Heart left ventricle (tissue), 16 donors: ENCODE measurements around the gene PTPRN2. TPM values are rescaled to one million over a fixed set of nuclear protein-coding genes. Genes with fewer than 3 reads are reported as not detected.

Experiments
- ATAC-seq, 4 donors: fragments of 200-7000 bp; cut with Tn5 transposase; one replicate each; pipeline ENCODE4 v1.9.1; 2020 to 2022; ENCODE audit warnings: moderate library complexity in 4 of 4, mild to moderate bottlenecking in 3 of 4, moderate number of reproducible peaks in 1 of 4
- DNase-seq, 5 donors: peaks; one replicate each; pipeline ENCODE4 v3.0.0-alpha.2; 2020
- H3K27ac ChIP-seq, 12 donors: fragments of 200-600 bp; sonication (generic) in 4 of 12; one replicate each; pipeline versions ENCODE4 v1.5.0 to v1.8.0; 2016 to 2022; ENCODE audit warnings: mild to moderate bottlenecking in 2 of 12
- H3K27me3 ChIP-seq, 9 donors: fragments of 200-600 bp; sonication (generic) in 2 of 9; one replicate each; pipeline versions ENCODE4 v1.5.1 to v1.8.0; 2016 to 2022; ENCODE audit warnings: mild to moderate bottlenecking in 3 of 9
- H3K36me3 ChIP-seq, 9 donors: fragments of 200-600 bp; sonication (generic) in 2 of 9; one replicate each; pipeline versions ENCODE4 v1.5.0 to v1.8.0; 2018 to 2022; ENCODE audit warnings: mild to moderate bottlenecking in 2 of 9
- H3K4me1 ChIP-seq, 12 donors: fragments of 200-600 bp; sonication (generic) in 4 of 12; one replicate each; pipeline versions ENCODE4 v1.5.0 to v1.8.0; 2016 to 2022; ENCODE audit warnings: mild to moderate bottlenecking in 3 of 12
- H3K4me3 ChIP-seq, 12 donors: fragments of 200-600 bp; sonication (generic) in 4 of 12; one replicate each; pipeline versions ENCODE4 v1.5.0 to v1.8.0; 2017 to 2022; ENCODE audit warnings: mild to moderate bottlenecking in 9 of 12, moderate library complexity in 4 of 12
- H3K9me3 ChIP-seq, 12 donors: fragments of 200-600 bp; sonication (generic) in 4 of 12; one replicate each; pipeline versions ENCODE4 v1.5.0 to v1.8.0; 2016 to 2022; ENCODE audit warnings: mild to moderate bottlenecking in 1 of 12
- POLR2A ChIP-seq, 2 donors: fragments of 450-650 bp; IDR thresholded peaks; one replicate each; pipeline ENCODE4 v1.6.1; 2017; ENCODE audit warnings: antibody characterized with exemption in 2 of 2, mild to moderate bottlenecking in 2 of 2, moderate library complexity in 2 of 2
- WGBS, 4 donors: extraction: QIAGEN DNeasy Blood & Tissue Kit in 2 of 4; methylation state at CpG; one replicate each; pipeline versions ENCODE4 v1.1.5 to v1.1.7; 2013 to 2018; 5-methylcytosine and 5-hydroxymethylcytosine counted together
- intact Hi-C, 10 donors: fragments of 100-400 bp; cut with DNase I; formaldehyde crosslinking; loops; one replicate each; pipeline versions ENCODE4 v1.11.1 to v1.14.2; 2022
- polyA plus RNA-seq, 2 donors: library from polyadenylated mRNA; stranded (reverse); fragments of 200-250 nt; gene quantifications; one replicate each; pipeline ENCODE4 v1.2.3, GENCODE V29; 2013
- total RNA-seq, 9 donors: library from RNA; depleted of rRNA in 2 of 9; stranded (reverse); fragments of >200 nt in 2 of 9; fragmentation: NEBNext Ultra II Directional in 3 of 9; extraction: Animal tissue kit (Norgen Biotek cat#: 25700) in 3 of 9; gene quantifications; one replicate each; pipeline versions ENCODE4 v1.1.0 to v1.2.4, GENCODE V29; 2016 to 2023
- TF ChIP-seq, protein P1 (sequence below), 12 donors: fragments of 200-600 bp; sonication (generic) in 4 of 12; IDR thresholded peaks; one replicate each; pipeline versions ENCODE4 v1.5.0 to v1.8.0; 2018 to 2022; ENCODE audit warnings: antibody characterized with exemption in 12 of 12, mild to moderate bottlenecking in 5 of 12
- donor health status: ischemic (EF 13 %, LVEDD 7.1; RV severe dilation, severe dysfunction).
- donor health status: healthy with polysubstance abuse.
- donor health status: DM: no; HTN: yes; CAD: no.
- donor health status: DM: no; HTN: no; CAD: no.
- donor health status: ischemic (EF 25% LVEDD 6.9; RV normal size, moderate dysfunction).
- donor health status: ischemic (EF 25% LVEDD 5.7; RV mildly dilated, moderate dysfunction).
- donor health status: healthy.
- donor health status: DM: yes; HTN: yes; CAD: no.
- donor health status: ischemic (EF 35%, LVEDD 5.7; RV mildly dilated, moderate dysfunction).
- donor health status: nonischemic (EF 11% LVEDD 7.7; RV severe dilation, severe dysfunction).
- donor health status: DM: yes; HTN: yes; CAD: no.
- donor health status: PGD.
- donor health status: ischemic (EF 29% LVEDD 5.4; RV normal size, mild dysfunction).
- donor health status: nonischemic (EF 23%, LVEDD 6.1; RV moderate dilation, normal function).

The PTPRN2 gene
- total and polyA plus RNA-seq, 11 donors = 0.61 to 2.3 (median 1.3) TPM

DNA sequence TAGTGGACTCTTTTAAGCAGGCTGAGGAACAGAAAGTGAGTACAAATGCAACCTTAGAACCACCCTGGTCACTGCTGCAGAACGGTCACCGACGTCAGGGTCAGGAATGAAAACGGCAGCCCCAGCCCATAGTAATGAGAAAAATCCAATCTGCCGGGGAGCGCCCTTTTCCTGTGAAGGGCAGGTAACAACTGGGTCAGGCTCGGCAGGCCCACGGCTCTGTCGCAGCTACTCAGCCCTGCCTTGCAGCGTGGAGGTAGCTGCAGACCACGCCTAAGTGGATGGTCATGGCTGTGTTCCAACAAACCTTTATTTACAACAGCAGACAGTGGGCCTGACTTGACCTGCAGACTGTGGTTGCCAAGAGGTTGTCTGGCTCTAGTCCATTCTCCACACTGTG is 687.6 kb downstream of the PTPRN2 start:
- ATAC-seq = no peak
- TF ChIP-seq, protein P1, sequence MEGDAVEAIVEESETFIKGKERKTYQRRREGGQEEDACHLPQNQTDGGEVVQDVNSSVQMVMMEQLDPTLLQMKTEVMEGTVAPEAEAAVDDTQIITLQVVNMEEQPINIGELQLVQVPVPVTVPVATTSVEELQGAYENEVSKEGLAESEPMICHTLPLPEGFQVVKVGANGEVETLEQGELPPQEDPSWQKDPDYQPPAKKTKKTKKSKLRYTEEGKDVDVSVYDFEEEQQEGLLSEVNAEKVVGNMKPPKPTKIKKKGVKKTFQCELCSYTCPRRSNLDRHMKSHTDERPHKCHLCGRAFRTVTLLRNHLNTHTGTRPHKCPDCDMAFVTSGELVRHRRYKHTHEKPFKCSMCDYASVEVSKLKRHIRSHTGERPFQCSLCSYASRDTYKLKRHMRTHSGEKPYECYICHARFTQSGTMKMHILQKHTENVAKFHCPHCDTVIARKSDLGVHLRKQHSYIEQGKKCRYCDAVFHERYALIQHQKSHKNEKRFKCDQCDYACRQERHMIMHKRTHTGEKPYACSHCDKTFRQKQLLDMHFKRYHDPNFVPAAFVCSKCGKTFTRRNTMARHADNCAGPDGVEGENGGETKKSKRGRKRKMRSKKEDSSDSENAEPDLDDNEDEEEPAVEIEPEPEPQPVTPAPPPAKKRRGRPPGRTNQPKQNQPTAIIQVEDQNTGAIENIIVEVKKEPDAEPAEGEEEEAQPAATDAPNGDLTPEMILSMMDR (IDR thresholded peaks at IDR 0.05) = no peak
- TF ChIP-seq POLR2A (IDR thresholded peaks at IDR 0.05) = no peak
- H3K4me3 ChIP-seq = no peak overlapping the region
- no peak overlapping the region for H3K27ac ChIP-seq
- 46 to 64% (median 50%) methylated on average over 10 to 11 of the region's 11 CpGs for WGBS, 4 donors
- peaks cover 0 to 4% (median 0%) of the 10 kb centered on the region in 9 donors for H3K27me3 ChIP-seq
- H3K36me3 ChIP-seq = no peaks in the 10 kb centered on the region
- no peaks in the 10 kb centered on the region for H3K9me3 ChIP-seq
- intact Hi-C loops = no loop called here
- peaks cover 0 to 5% (median 0%) of the 10 kb centered on the region in 12 donors for H3K4me1 ChIP-seq
- no peak for DNase-seq

GRCh38 chr7:157898802-157899505 is 688.7 kb downstream of the PTPRN2 start:
- H3K9me3 ChIP-seq = no peaks in the 10 kb centered on the region
- no peak for DNase-seq
- no peak for TF ChIP-seq POLR2A (IDR thresholded peaks at IDR 0.05)
- TF ChIP-seq, protein P1 (IDR thresholded peaks at IDR 0.05) = no peak
- H3K27ac ChIP-seq = no peak overlapping the region
- no peak for ATAC-seq
- 74 to 79% (median 77%) methylated on average over 17 of the region's 17 CpGs for WGBS, 4 donors
- intact Hi-C loops = no loop called here
- peaks cover 0 to 5% (median 0%) of the 10 kb centered on the region in 12 donors for H3K4me1 ChIP-seq
- H3K27me3 ChIP-seq = peaks cover 0 to 4% (median 0%) of the 10 kb centered on the region in 9 donors
- H3K4me3 ChIP-seq = no peak overlapping the region
- H3K36me3 ChIP-seq = no peaks in the 10 kb centered on the region

GRCh38 chr7:157898261-157898660 is 689.4 kb downstream of the PTPRN2 start:
- Histone ChIP-seq H3K4me1 (peaks cover 0 to 5% (median 0%) of the 10 kb centered on the region in 12 donors), H3K36me3 (no peaks in the 10 kb centered on the region), H3K27me3 (peaks cover 0 to 7% (median 0%) of the 10 kb centered on the region in 9 donors), H3K9me3 (no peaks in the 10 kb centered on the region), H3K27ac (no peak overlapping the region), H3K4me3 (no peak overlapping the region)
- 79 to 88% (median 80%) methylated on average over 11 of the region's 11 CpGs for WGBS, 4 donors
- DNase-seq = no peak
- intact Hi-C loops = no loop called here
- no peak for TF ChIP-seq POLR2A (IDR thresholded peaks at IDR 0.05)
- TF ChIP-seq, protein P1 (IDR thresholded peaks at IDR 0.05) = no peak
- ATAC-seq = no peak

- Histone ChIP-seq H3K4me3 (no peak overlapping the region), H3K4me1 (peaks cover 0 to 5% (median 0%) of the 10 kb centered on the region in 12 donors), H3K9me3 (no peaks in the 10 kb centered on the region), H3K27ac (no peak overlapping the region), H3K27me3 (peaks cover 0 to 8% (median 0%) of the 10 kb centered on the region in 9 donors), H3K36me3 (no peaks in the 10 kb centered on the region)
- TF ChIP-seq, protein P1 (IDR thresholded peaks at IDR 0.05) = no peak
- no peak for TF ChIP-seq POLR2A (IDR thresholded peaks at IDR 0.05)
- intact Hi-C loops = no loop called here
- DNase-seq = no peak
- 86 to 90% (median 88%) methylated on average over 30 of the region's 30 CpGs for WGBS, 4 donors
- ATAC-seq = no peak
Measured at GRCh38 chr7:157897681-157898080, 689.9 kb downstream of the PTPRN2 start.
